ENCODE data around the gene PAMR1. TPM values are rescaled to one million over a fixed set of nuclear protein-coding genes. Genes with fewer than 3 reads are reported as not detected.

PAMR1 gene
- total RNA-seq, 1 donor from 2014 or later: 4.6 TPM

DNA sequence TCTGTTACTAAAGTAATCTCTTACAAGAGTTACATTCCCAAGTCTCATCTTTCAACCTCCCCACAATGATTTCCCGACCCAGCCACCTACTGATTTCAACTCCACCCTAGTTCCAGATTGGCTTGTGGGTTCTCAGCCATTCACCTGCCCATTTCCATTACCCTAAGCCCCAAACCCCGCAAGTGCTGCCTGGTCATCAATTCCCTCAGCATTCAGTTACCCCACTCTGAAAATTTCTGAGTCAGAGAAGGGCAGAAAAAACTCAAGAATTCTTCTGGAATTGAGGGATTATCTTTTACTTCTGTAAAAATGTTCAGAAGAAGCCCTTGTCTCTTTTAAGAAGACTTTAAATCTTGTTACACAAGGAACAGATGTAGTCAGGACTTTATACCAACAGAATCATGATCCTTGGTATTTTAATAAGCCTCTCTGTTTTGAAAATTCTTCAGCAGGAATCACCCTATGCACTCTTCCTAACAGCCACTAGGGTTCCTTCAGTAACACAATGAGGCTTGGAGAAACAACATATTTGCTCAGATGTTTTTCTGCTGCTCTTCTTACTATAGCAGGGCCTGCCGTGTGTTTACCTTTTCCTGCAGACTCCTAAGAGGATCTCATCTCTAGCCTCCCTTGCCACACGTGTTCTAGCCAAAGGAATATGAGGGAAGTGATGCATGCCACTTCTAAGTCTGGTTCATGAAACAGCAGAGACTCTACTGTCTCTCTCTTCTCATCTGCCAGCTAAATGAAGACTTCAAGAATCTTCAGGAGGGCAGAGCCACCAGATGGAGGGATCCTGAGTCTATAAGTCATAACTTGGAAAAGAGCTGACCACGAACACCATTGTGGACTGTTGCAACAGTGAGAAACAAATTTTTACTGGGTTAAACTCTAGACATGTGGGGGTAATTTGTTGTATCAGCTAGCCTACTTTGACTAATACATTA, 29.3 kb upstream of the PAMR1 start:
- Histone ChIP-seq H3K27ac (no peak overlapping the region), H3K4me3 (no peak overlapping the region), H3K36me3 (no peaks in the 10 kb centered on the region), H3K9me3 (no peaks in the 10 kb centered on the region), H3K27me3 (no peaks in the 10 kb centered on the region), H3K4me1 (peaks cover 0 to 3% of the 10 kb centered on the region in 2 donors)
- intact Hi-C loops (cut with DNase I): no loop called here
- no peak for DNase-seq (ENCODE audit: low spot score in 2 of 2)
- TF ChIP-seq, protein P1, sequence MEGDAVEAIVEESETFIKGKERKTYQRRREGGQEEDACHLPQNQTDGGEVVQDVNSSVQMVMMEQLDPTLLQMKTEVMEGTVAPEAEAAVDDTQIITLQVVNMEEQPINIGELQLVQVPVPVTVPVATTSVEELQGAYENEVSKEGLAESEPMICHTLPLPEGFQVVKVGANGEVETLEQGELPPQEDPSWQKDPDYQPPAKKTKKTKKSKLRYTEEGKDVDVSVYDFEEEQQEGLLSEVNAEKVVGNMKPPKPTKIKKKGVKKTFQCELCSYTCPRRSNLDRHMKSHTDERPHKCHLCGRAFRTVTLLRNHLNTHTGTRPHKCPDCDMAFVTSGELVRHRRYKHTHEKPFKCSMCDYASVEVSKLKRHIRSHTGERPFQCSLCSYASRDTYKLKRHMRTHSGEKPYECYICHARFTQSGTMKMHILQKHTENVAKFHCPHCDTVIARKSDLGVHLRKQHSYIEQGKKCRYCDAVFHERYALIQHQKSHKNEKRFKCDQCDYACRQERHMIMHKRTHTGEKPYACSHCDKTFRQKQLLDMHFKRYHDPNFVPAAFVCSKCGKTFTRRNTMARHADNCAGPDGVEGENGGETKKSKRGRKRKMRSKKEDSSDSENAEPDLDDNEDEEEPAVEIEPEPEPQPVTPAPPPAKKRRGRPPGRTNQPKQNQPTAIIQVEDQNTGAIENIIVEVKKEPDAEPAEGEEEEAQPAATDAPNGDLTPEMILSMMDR (IDR thresholded peaks at IDR 0.05): no peak

DNA sequence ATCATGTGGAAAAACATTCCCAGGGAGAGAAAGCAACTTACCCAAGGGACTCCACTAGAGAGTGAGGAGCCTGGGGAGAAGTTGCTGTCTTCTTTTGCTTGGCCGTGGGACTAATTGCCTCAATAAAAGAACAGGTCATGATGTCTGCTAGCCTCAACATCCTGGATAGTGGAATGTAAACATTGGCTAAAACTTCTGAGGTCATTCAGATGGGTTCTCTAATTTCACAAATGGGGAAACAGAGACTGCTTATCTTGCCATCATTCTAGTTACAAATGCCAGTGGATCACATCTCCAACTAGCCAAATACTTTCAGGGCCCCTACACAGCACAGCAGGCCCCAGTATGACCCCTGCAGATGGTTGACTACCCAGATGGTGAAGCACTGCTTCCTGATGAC, 28.4 kb upstream of the PAMR1 start:
- TF ChIP-seq, protein P1 (IDR thresholded peaks at IDR 0.05): no peak
- no peaks in the 10 kb centered on the region for H3K9me3 ChIP-seq
- no peaks in the 10 kb centered on the region for H3K36me3 ChIP-seq
- no peak overlapping the region for H3K27ac ChIP-seq
- H3K27me3 ChIP-seq: no peaks in the 10 kb centered on the region
- no peak for DNase-seq (ENCODE audit: low spot score in 2 of 2)
- H3K4me1 ChIP-seq: peaks cover 0 to 3% of the 10 kb centered on the region in 2 donors
- no peak overlapping the region for H3K4me3 ChIP-seq
- intact Hi-C loops (cut with DNase I): no loop called here

DNA sequence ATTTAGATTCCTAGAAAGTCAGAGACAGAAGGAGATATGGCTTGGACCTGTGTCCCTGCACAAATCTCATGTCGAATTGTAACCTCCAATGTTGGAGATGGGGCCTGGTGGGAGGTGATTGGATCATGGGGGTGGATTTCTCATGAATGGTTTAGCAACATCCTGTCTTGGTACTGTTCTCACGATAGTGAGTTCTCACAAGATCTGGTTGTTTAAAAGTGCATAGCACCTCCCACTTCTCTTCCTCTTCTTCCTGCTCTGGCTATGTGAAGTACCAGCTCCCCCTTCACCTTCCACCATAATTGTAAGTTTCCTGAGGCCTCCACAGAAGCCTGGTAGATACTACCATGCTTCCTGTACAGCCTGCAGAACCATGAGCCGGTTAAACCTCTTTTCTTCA, 27.6 kb upstream of the PAMR1 start:
- intact Hi-C loops (cut with DNase I): no loop called here
- Histone ChIP-seq H3K9me3 (no peaks in the 10 kb centered on the region), H3K4me1 (peaks cover 0 to 1% of the 10 kb centered on the region in 2 donors), H3K27ac (no peak overlapping the region), H3K27me3 (no peaks in the 10 kb centered on the region), H3K4me3 (no peak overlapping the region), H3K36me3 (no peaks in the 10 kb centered on the region)
- TF ChIP-seq, protein P1 (IDR thresholded peaks at IDR 0.05): no peak
- no peak for DNase-seq (ENCODE audit: low spot score in 2 of 2)

DNA sequence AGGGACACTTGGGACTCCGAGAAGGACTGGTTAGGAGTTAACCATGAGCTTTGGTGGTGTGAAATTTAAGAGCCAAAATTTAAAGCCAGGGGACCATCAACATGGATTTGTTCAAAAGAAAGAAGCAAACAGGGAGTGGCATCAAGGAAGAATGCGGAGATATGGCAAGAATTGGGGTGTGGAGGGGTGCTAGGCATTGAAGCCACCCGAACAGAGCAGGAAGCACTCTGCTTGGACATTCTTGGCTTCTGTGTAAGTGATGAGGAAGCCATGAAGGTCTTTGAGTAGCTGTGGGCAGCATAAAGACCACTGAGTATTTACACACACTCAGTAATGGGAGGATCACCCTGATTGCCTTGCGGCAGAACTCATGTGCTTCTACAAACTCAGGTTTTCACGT, 27.2 kb upstream of the PAMR1 start:
- Histone ChIP-seq H3K36me3 (no peaks in the 10 kb centered on the region), H3K4me3 (no peak overlapping the region), H3K27ac (no peak overlapping the region), H3K4me1 (no peaks in the 10 kb centered on the region), H3K9me3 (no peaks in the 10 kb centered on the region), H3K27me3 (no peaks in the 10 kb centered on the region)
- DNase-seq (ENCODE audit: low spot score in 2 of 2): no peak
- TF ChIP-seq, protein P1 (IDR thresholded peaks at IDR 0.05): no peak
- intact Hi-C loops (cut with DNase I): no loop called here

DNA sequence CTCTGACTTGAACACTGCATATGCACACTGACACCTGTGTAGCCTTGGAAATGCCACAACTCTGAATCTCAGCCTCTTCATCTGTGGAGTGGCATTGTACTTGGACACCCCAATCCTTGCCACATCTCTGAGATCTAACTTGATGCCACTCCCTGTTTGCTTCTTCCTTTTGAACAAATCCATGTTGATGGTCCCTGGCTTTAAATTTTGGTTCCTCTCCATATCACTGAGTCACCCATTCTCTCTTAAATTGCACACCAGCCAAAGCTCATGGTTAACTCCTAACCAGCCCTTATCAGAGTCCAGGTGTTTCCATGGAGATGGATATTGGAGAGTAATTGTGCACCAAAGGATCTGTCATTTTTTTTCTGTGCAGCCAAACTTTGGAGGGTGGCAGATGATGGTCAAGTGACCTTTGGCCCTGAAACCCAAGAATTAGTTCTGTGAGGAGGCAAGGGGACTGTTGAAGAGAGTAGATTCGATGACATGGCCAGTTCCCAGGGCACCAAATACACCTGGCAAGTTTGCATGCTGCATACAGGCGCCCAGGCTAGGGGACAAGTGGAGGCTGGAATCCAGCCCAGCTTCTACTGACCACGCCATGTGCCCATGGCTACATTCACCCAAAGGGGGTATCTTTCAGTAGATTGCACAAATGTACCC, 25.1 kb upstream of the PAMR1 start:
- Histone ChIP-seq H3K4me1 (no peaks in the 10 kb centered on the region), H3K27me3 (no peaks in the 10 kb centered on the region), H3K27ac (no peak overlapping the region), H3K9me3 (no peaks in the 10 kb centered on the region), H3K4me3 (no peak overlapping the region), H3K36me3 (no peaks in the 10 kb centered on the region)
- DNase-seq (ENCODE audit: low spot score in 2 of 2): no peak
- intact Hi-C loops (cut with DNase I): no loop called here
- TF ChIP-seq, protein P1 (IDR thresholded peaks at IDR 0.05): no peak
